ENCODE measurements around the gene RIMS4.

RIMS4 gene

GRCh38 chr20:44790638-44791393 is 19.5 kb downstream of the RIMS4 start:
- no peak overlapping the region for H2BK120ac ChIP-seq (ENCODE audit: insufficient read depth, low read length, poor library complexity)
- no peak overlapping the region for H3K4me3 ChIP-seq (ENCODE audit: low read depth, low read length)
- no peak overlapping the region for H3K27ac ChIP-seq (ENCODE audit: low read depth, low read length)
- H4K12ac ChIP-seq (ENCODE audit: low read depth, low read length), result no peak overlapping the region
- no peak overlapping the region for H3K4ac ChIP-seq (ENCODE audit: low read depth, low read length)
- no peak overlapping the region for H3K18ac ChIP-seq (ENCODE audit: low read length)
- H2BK5ac ChIP-seq (ENCODE audit: low read depth, low read length, poor library complexity), result no peak overlapping the region
- no peaks in the 10 kb centered on the region for H3K36me3 ChIP-seq (ENCODE audit: control insufficient read depth in 1 of 2, insufficient read depth in 2 of 2, low read length in 2 of 2)
- no peak overlapping the region for H2AFZ ChIP-seq (ENCODE audit: insufficient read depth, low read length, poor library complexity)
- no peak overlapping the region for H3K23ac ChIP-seq (ENCODE audit: low read length)
- H3K9me3 ChIP-seq (ENCODE audit: insufficient read depth, low read depth, low read length), result no peaks in the 10 kb centered on the region
- no peak overlapping the region for H2AK5ac ChIP-seq (ENCODE audit: low read length)
- no peaks in the 10 kb centered on the region for H3K79me1 ChIP-seq (ENCODE audit: low read length)
- no CpG with 5 or more reads among the region's 11 CpGs for WGBS (ENCODE audit: extremely low coverage, insufficient coverage, insufficient read length)
- no peak overlapping the region for H2BK12ac ChIP-seq (ENCODE audit: low read length)
- no peak for DNase-seq
- H3K79me2 ChIP-seq (ENCODE audit: control insufficient read depth, insufficient read depth, low read length, poor library complexity), result no peaks in the 10 kb centered on the region
- H3K4me1 ChIP-seq (ENCODE audit: control insufficient read depth in 1 of 2, insufficient read depth in 2 of 2, low read length in 2 of 2), result no peaks in the 10 kb centered on the region
- H3K14ac ChIP-seq (ENCODE audit: low read length), result no peak overlapping the region
- no peak overlapping the region for H4K91ac ChIP-seq (ENCODE audit: low read depth, low read length)
- no peak overlapping the region for H3K4me2 ChIP-seq (ENCODE audit: low read length)
- H3K9ac ChIP-seq (ENCODE audit: low read length), result no peak overlapping the region
- H3K27me3 ChIP-seq (ENCODE audit: insufficient read depth, low read length), result no peaks in the 10 kb centered on the region
- H4K8ac ChIP-seq (ENCODE audit: low read depth, low read length), result no peak overlapping the region

GRCh38 chr20:44788706-44789456 is 21.5 kb downstream of the RIMS4 start:
- H3K18ac ChIP-seq (ENCODE audit: low read length), result no peak overlapping the region
- WGBS (ENCODE audit: extremely low coverage, insufficient coverage, insufficient read length), result no CpG with 5 or more reads among the region's 10 CpGs
- no peaks in the 10 kb centered on the region for H3K36me3 ChIP-seq (ENCODE audit: control insufficient read depth in 1 of 2, insufficient read depth in 2 of 2, low read length in 2 of 2)

GRCh38 chr20:44787299-44787698 is 23.0 kb downstream of the RIMS4 start:
- WGBS (ENCODE audit: extremely low coverage, insufficient coverage, insufficient read length), result no CpG with 5 or more reads among the region's 7 CpGs
- Histone ChIP-seq H3K36me3 (ENCODE audit: control insufficient read depth in 1 of 2, insufficient read depth in 2 of 2, low read length in 2 of 2) (no peaks in the 10 kb centered on the region), H3K9me3 (ENCODE audit: insufficient read depth, low read depth, low read length) (no peaks in the 10 kb centered on the region), H3K27ac (ENCODE audit: low read depth, low read length) (no peak overlapping the region), H3K27me3 (ENCODE audit: insufficient read depth, low read length) (no peaks in the 10 kb centered on the region), H4K8ac (ENCODE audit: low read depth, low read length) (no peak overlapping the region), H2BK12ac (ENCODE audit: low read length) (no peak overlapping the region), H3K23ac (ENCODE audit: low read length) (no peak overlapping the region), H2BK120ac (ENCODE audit: insufficient read depth, low read length, poor library complexity) (no peak overlapping the region), H2AFZ (ENCODE audit: insufficient read depth, low read length, poor library complexity) (no peak overlapping the region), H3K4me1 (ENCODE audit: control insufficient read depth in 1 of 2, insufficient read depth in 2 of 2, low read length in 2 of 2) (no peaks in the 10 kb centered on the region), H3K79me2 (ENCODE audit: control insufficient read depth, insufficient read depth, low read length, poor library complexity) (no peaks in the 10 kb centered on the region), H2AK5ac (ENCODE audit: low read length) (no peak overlapping the region), H3K9ac (ENCODE audit: low read length) (no peak overlapping the region), H3K4me3 (ENCODE audit: low read depth, low read length) (no peak overlapping the region), H4K12ac (ENCODE audit: low read depth, low read length) (no peak overlapping the region), H4K91ac (ENCODE audit: low read depth, low read length) (no peak overlapping the region), H3K79me1 (ENCODE audit: low read length) (no peaks in the 10 kb centered on the region), H3K4ac (ENCODE audit: low read depth, low read length) (no peak overlapping the region), H3K4me2 (ENCODE audit: low read length) (no peak overlapping the region), H3K18ac (ENCODE audit: low read length) (no peak overlapping the region), H3K14ac (ENCODE audit: low read length) (no peak overlapping the region), H2BK5ac (ENCODE audit: low read depth, low read length, poor library complexity) (no peak overlapping the region)
- DNase-seq, result no peak

More at GRCh38 chr20:44788706-44789456, 21.5 kb downstream of the RIMS4 start:
- H3K14ac ChIP-seq (ENCODE audit: low read length), result no peak overlapping the region
- no peak overlapping the region for H3K27ac ChIP-seq (ENCODE audit: low read depth, low read length)
- no peak overlapping the region for H4K8ac ChIP-seq (ENCODE audit: low read depth, low read length)
- H3K9me3 ChIP-seq (ENCODE audit: insufficient read depth, low read depth, low read length), result no peaks in the 10 kb centered on the region
- H3K4ac ChIP-seq (ENCODE audit: low read depth, low read length), result no peak overlapping the region
- no peak overlapping the region for H4K91ac ChIP-seq (ENCODE audit: low read depth, low read length)
- H3K27me3 ChIP-seq (ENCODE audit: insufficient read depth, low read length), result no peaks in the 10 kb centered on the region
- H2AFZ ChIP-seq (ENCODE audit: insufficient read depth, low read length, poor library complexity), result no peak overlapping the region
- H3K4me2 ChIP-seq (ENCODE audit: low read length), result no peak overlapping the region
- no peaks in the 10 kb centered on the region for H3K79me2 ChIP-seq (ENCODE audit: control insufficient read depth, insufficient read depth, low read length, poor library complexity)
- H2AK5ac ChIP-seq (ENCODE audit: low read length), result no peak overlapping the region
- H3K4me1 ChIP-seq (ENCODE audit: control insufficient read depth in 1 of 2, insufficient read depth in 2 of 2, low read length in 2 of 2), result no peaks in the 10 kb centered on the region
- H2BK5ac ChIP-seq (ENCODE audit: low read depth, low read length, poor library complexity), result no peak overlapping the region
- H3K23ac ChIP-seq (ENCODE audit: low read length), result no peak overlapping the region
- H4K12ac ChIP-seq (ENCODE audit: low read depth, low read length), result no peak overlapping the region
- H2BK12ac ChIP-seq (ENCODE audit: low read length), result no peak overlapping the region
- no peak overlapping the region for H3K9ac ChIP-seq (ENCODE audit: low read length)
- no peaks in the 10 kb centered on the region for H3K79me1 ChIP-seq (ENCODE audit: low read length)
- no peak overlapping the region for H2BK120ac ChIP-seq (ENCODE audit: insufficient read depth, low read length, poor library complexity)
- no peak overlapping the region for H3K4me3 ChIP-seq (ENCODE audit: low read depth, low read length)
- no peak for DNase-seq

- H2BK12ac ChIP-seq (ENCODE audit: low read length), result no peak overlapping the region
- H2AFZ ChIP-seq (ENCODE audit: insufficient read depth, low read length, poor library complexity), result no peak overlapping the region
- H3K23ac ChIP-seq (ENCODE audit: low read length), result no peak overlapping the region
- H4K12ac ChIP-seq (ENCODE audit: low read depth, low read length), result no peak overlapping the region
- H3K9me3 ChIP-seq (ENCODE audit: insufficient read depth, low read depth, low read length), result no peaks in the 10 kb centered on the region
- H3K9ac ChIP-seq (ENCODE audit: low read length), result no peak overlapping the region
- H3K14ac ChIP-seq (ENCODE audit: low read length), result no peak overlapping the region
- no peak overlapping the region for H3K27ac ChIP-seq (ENCODE audit: low read depth, low read length)
- H2BK120ac ChIP-seq (ENCODE audit: insufficient read depth, low read length, poor library complexity), result no peak overlapping the region
- DNase-seq, result no peak
- H4K8ac ChIP-seq (ENCODE audit: low read depth, low read length), result no peak overlapping the region
- no CpG with 5 or more reads among the region's 1 CpG for WGBS (ENCODE audit: extremely low coverage, insufficient coverage, insufficient read length)
- H3K79me1 ChIP-seq (ENCODE audit: low read length), result no peaks in the 10 kb centered on the region
- no peak overlapping the region for H3K4ac ChIP-seq (ENCODE audit: low read depth, low read length)
- no peaks in the 10 kb centered on the region for H3K27me3 ChIP-seq (ENCODE audit: insufficient read depth, low read length)
- H3K4me3 ChIP-seq (ENCODE audit: low read depth, low read length), result no peak overlapping the region
- H2AK5ac ChIP-seq (ENCODE audit: low read length), result no peak overlapping the region
- H3K4me1 ChIP-seq (ENCODE audit: control insufficient read depth in 1 of 2, insufficient read depth in 2 of 2, low read length in 2 of 2), result no peaks in the 10 kb centered on the region
- no peak overlapping the region for H2BK5ac ChIP-seq (ENCODE audit: low read depth, low read length, poor library complexity)
- no peaks in the 10 kb centered on the region for H3K79me2 ChIP-seq (ENCODE audit: control insufficient read depth, insufficient read depth, low read length, poor library complexity)
- no peak overlapping the region for H3K4me2 ChIP-seq (ENCODE audit: low read length)
- no peak overlapping the region for H3K18ac ChIP-seq (ENCODE audit: low read length)
- H4K91ac ChIP-seq (ENCODE audit: low read depth, low read length), result no peak overlapping the region
- no peaks in the 10 kb centered on the region for H3K36me3 ChIP-seq (ENCODE audit: control insufficient read depth in 1 of 2, insufficient read depth in 2 of 2, low read length in 2 of 2)
Measured at GRCh38 chr20:44785768-44786167, 24.6 kb downstream of the RIMS4 start.

Data from trophoblast cell (in vitro differentiated cells and primary cell).